ENCODE data around the gene FBXL14.

The FBXL14 gene

GRCh38 chr12:1594261-1595025 lies at the start of gene FBXL14:
Gene FBXL14 (minus strand): TSS chr12:1594581. CDS start chr12:1594066, 515 bp downstream.
- FAIRE-seq (no peak), DNase-seq (ENCODE audit: insufficient read length, low spot score) (peak; percentile 79)
- peak; percentile 67; the same call in 1 of the 2 replicates for TF ChIP-seq POLR2A (IDR thresholded peaks at IDR 0.05; ENCODE audit: low read depth, low read length)

GRCh38 chr12:1643905-1644533 lies 49.6 kb upstream of the FBXL14 start:
- FAIRE-seq (no peak), DNase-seq (ENCODE audit: insufficient read length, low spot score) (no peak)
- TF ChIP-seq POLR2A (IDR thresholded peaks at IDR 0.05; ENCODE audit: low read depth, low read length) = no peak

- FAIRE-seq = no peak
- TF ChIP-seq POLR2A (IDR thresholded peaks at IDR 0.05; ENCODE audit: low read depth, low read length) = no peak
- DNase-seq (ENCODE audit: insufficient read length, low spot score) = no peak
These were observed 48.7 kb upstream of the FBXL14 start for GRCh38 chr12:1643043-1643442.

GRCh38 chr12:1642513-1642912 lies 48.1 kb upstream of the FBXL14 start:
- FAIRE-seq (no peak), DNase-seq (ENCODE audit: insufficient read length, low spot score) (no peak)
- no peak for TF ChIP-seq POLR2A (IDR thresholded peaks at IDR 0.05; ENCODE audit: low read depth, low read length)

GRCh38 chr12:1640328-1641234 lies 46.2 kb upstream of the FBXL14 start:
- DNase-seq (ENCODE audit: insufficient read length, low spot score) = no peak
- no peak for FAIRE-seq
- no peak for TF ChIP-seq POLR2A (IDR thresholded peaks at IDR 0.05; ENCODE audit: low read depth, low read length)

- FAIRE-seq = no peak
- TF ChIP-seq POLR2A (IDR thresholded peaks at IDR 0.05; ENCODE audit: low read depth, low read length) = no peak
These were observed 45.2 kb upstream of the FBXL14 start for GRCh38 chr12:1639538-1639937.

GRCh38 chr12:1638203-1638602 lies 43.8 kb upstream of the FBXL14 start:
- DNase-seq (ENCODE audit: insufficient read length, low spot score) (no peak), FAIRE-seq (no peak)
- no peak for TF ChIP-seq POLR2A (IDR thresholded peaks at IDR 0.05; ENCODE audit: low read depth, low read length)

More at GRCh38 chr12:1639538-1639937, 45.2 kb upstream of the FBXL14 start:
- DNase-seq (ENCODE audit: insufficient read length, low spot score) = no peak

- FAIRE-seq = no peak
- no peak for DNase-seq (ENCODE audit: insufficient read length, low spot score)
These were observed 41.1 kb upstream of the FBXL14 start for GRCh38 chr12:1635301-1636095.

GRCh38 chr12:1634590-1635191 lies 40.3 kb upstream of the FBXL14 start:
- DNase-seq (ENCODE audit: insufficient read length, low spot score) (peak; percentile 75), FAIRE-seq (no peak)
- TF ChIP-seq POLR2A (IDR thresholded peaks at IDR 0.05; ENCODE audit: low read depth, low read length) = no peak

More at GRCh38 chr12:1635301-1636095, 41.1 kb upstream of the FBXL14 start:
- TF ChIP-seq POLR2A (IDR thresholded peaks at IDR 0.05; ENCODE audit: low read depth, low read length) = no peak

- FAIRE-seq (no peak), DNase-seq (ENCODE audit: insufficient read length, low spot score) (no peak)
- no peak for TF ChIP-seq POLR2A (IDR thresholded peaks at IDR 0.05; ENCODE audit: low read depth, low read length)
These were observed 39.8 kb upstream of the FBXL14 start for GRCh38 chr12:1634149-1634548.

- DNase-seq (ENCODE audit: insufficient read length, low spot score) (no peak), FAIRE-seq (no peak)
- TF ChIP-seq POLR2A (IDR thresholded peaks at IDR 0.05; ENCODE audit: low read depth, low read length) = no peak
These were observed 39.1 kb upstream of the FBXL14 start for GRCh38 chr12:1633459-1633858.

GRCh38 chr12:1632702-1633101 lies 38.3 kb upstream of the FBXL14 start:
- no peak for TF ChIP-seq POLR2A (IDR thresholded peaks at IDR 0.05; ENCODE audit: low read depth, low read length)
- DNase-seq (ENCODE audit: insufficient read length, low spot score) (no peak), FAIRE-seq (no peak)

Data from H54 (cell line).